Stimulated activated CD4-positive, alpha-beta T cell treated with anti-CD3 and anti-CD28 coated beads, Interleukin-12 subunit alpha, Interleukin-12 subunit beta, amount 100 ng/mL, for 24 hours (primary cell): ENCODE results near the gene TMPRSS15.
"Not testable (repeated sequence)": the region's sequence is repeated elsewhere in the genome, so short reads cannot be mapped to it uniquely, and the experiment has no call there.

Experiments
- DNase-seq, 2 experiments: peaks; one replicate each; pipeline ENCODE4 v3.0.0-alpha.2; 2020; ENCODE audit warnings: low read depth in 2 of 2

TMPRSS15 gene

DNA sequence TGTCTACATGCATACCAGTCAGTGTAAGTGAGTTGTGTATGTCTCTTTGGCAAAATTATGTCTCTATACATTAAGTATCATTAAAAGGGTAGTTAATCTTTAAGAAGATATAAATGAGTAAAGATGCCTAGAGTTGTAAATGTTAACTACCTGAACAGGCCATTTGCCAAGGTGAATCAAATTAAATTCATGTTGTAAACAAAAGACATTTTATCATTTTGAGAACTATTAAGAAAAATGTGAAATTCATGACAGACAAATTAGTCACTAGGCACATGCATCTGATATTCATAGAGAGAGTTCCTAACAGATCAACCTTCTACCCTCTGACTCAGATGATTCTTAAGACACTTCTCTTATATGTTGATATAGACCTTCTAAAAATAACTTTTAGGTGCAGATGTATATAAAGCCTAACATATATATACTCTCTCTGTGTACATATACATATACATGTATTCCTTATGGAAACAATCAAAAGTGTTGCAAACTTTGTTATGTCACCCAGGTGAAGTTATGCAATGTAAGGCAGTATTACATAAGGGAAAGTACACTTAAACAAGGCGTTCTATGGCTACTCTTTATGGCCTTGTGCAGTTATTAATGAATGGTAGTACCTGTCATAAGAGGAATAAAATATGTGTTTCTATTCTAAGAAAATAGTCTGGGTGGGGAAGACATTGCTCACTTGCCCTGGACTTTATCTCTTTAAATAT, at the start of gene TMPRSS15:
Gene TMPRSS15 (minus strand): TSS at position 51 of the 716 bp plus-strand sequence. CDS start 163 bp downstream, outside the sequence.
- DNase-seq: no peak

DNA sequence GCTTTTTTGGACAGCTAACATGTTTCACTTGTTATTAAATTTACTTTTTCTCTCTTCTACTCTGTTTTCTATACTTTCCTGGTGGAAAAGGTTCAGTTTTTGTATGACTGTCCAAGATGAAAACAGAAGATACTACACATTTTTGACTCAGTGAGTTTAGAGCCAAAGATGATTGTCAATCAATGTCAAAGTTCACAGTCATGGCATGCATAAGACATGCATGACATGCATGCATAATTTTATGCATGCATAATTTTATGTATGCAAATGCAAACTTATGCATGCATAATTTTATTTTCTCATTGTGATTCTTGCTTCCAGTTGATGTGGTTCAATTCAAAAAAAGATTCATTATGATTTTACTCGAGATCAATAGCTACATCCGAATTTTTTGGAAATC, 48.1 kb upstream of the TMPRSS15 start:
- DNase-seq: no peak

DNA sequence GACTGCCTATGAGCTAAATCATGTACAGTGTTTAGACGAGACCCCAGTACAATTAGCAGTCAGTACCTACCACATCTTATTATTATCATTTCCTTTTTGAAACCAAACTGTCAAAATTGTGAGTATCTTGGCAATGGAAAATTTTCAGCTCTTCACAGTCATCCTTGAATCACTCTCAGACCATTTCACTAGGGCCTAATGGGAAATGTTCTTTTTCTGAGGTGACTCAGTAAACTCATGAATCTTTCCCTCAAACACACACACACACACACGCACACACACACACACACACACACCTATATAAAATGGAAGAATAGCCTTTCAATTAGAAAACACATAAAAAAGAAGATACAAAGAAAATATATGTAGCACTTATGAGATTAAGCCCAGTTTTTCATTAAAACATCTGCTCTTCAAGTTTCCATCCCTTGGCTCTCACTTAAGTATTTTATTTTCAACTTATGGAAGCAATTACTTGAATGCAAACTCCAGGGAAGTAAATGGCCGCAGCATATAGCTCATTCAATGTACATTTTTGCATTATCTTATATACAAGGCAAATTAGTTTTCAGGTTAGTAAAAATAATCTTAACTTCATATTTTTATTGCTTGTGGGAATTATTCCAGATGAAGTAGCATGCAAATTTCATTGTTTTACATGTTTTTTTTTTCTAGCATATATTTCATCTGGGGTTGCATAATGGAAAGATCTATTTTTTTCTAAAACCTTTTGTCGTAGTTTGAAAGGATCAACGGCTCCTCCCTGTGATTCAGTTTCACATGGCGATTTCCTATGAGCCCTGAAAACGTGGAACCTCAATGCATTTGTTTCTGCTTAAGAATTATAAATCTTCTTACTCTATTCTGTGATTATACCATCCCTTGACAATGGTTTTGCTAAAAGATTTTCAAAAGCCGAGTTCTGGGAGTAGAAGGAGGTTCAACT, 46.3 kb upstream of the TMPRSS15 start:
- DNase-seq: no peak

- no peak for DNase-seq
Observed at GRCh38 chr21:18443701-18444100, 40.1 kb upstream of the TMPRSS15 start.

GRCh38 chr21:18443085-18443484, 39.5 kb upstream of the TMPRSS15 start:
- DNase-seq: no peak

- no peak for DNase-seq
Observed at GRCh38 chr21:18430341-18430740, 26.8 kb upstream of the TMPRSS15 start.

GRCh38 chr21:18424276-18424675, 20.7 kb upstream of the TMPRSS15 start:
- DNase-seq: no peak

DNA sequence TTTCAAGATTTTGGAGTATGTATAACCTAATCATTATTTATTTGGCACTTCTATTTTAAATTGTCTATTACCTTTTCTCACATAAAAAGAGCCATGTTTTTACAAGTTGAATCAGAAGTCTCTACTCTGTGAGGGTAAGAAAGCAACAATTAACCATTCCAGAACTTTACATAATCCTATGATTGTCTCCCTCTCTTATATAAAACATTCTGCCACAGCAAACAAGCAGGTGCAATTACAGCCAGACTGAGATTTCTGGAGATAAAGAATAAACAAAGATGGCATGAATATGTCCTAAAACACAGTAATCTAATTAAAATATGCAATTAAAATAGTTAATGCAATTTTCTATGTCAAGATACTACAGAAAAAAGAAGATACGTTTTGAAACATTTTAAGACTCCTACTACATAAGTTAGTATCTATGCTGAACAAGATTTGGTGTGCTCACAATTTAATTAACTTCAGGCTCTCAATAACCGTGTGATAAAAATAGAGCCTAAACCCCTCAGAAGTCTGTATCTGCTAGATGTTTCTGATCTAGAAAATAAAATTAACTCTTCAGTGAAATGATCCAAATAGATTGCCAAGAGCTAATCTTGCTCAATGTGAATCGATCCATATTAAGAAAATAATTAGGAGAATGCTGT, 13.7 kb upstream of the TMPRSS15 start:
- DNase-seq: no peak

DNA sequence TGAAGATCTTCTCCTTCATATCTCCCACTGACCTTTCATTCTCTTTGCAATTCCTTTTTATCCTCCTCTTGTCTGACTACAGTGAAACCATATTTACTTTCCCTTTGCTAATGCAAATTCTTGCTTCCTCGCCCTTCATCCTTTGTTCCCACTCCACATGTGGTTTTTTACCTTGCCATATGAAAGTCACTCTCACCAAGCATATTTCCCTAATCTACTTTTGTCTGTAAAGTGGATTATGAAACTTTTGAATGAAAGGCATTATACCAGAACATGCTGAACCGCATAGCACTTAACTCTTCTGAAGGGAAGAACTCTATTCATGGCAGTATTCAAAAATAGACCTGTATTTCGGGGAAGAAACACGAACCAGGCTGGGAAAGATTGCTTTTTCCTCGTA, 8.0 kb upstream of the TMPRSS15 start:
- DNase-seq: no peak

DNA sequence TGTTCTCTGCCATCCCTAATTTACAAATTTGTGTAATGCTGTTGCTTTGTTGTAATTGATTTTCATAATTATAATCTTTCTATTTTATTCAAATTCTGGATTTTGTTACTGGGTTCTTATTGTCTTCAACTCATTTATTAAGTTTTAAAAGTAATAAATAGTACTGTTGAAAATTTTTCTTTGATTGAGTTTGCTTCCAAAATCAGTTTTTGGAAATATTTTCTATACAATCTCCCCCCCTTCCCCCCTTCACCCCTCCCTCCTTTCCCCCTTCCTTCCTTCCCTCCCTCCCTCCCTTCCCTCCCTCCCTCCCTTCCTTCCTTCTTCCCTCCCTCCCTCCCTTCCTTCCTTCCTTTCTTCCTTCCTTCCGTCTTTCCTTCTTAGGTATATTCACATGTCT, 6.0 kb upstream of the TMPRSS15 start:
- no peak for DNase-seq

DNA sequence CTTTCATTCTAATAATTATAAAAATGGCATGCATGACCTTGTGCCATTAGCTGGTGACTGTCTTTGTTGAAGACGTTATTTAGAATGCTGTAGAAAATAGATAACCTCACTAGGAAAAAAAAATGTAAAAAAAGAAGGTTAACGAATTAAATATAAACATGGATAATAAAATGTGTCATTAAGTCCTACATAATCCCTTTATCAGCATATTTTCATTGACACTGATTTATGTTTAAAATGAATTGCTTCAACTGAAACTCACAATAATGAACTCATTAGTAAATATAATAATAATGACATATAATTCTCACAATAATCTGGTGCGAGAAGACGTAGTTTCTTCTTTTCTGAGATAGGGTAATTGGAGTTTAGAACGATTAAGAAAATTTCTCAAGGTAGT, 4.7 kb downstream of the TMPRSS15 start:
- no peak for DNase-seq

GRCh38 chr21:18387994-18388393, 15.6 kb downstream of the TMPRSS15 start:
- no peak for DNase-seq

GRCh38 chr21:18384771-18385170, 18.8 kb downstream of the TMPRSS15 start:
- no peak for DNase-seq

GRCh38 chr21:18382934-18383619, 20.5 kb downstream of the TMPRSS15 start:
- not testable (repeated sequence) for DNase-seq

GRCh38 chr21:18382141-18382540, 21.4 kb downstream of the TMPRSS15 start:
- no peak for DNase-seq

DNA sequence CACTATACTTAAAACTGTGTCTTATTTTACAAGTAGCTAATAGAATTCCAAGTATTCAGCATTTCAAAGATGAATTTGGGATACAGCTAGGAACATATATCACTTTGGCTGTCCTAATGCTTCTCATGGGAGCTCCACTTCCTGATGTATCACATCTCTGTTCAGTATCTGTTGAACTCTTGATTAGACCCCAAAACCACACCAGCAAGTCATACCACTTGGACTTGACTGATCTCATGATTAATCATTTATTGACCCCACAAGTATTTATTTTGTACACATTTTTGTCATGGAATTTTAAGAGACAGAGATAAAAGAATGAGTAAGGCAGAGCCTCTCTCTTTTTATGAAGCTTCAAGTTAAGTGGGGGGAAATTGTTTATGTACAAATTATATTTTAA, 30.0 kb downstream of the TMPRSS15 start:
- no peak for DNase-seq

- no peak for DNase-seq
Observed at GRCh38 chr21:18370301-18370700, 33.3 kb downstream of the TMPRSS15 start.

- DNase-seq: no peak
Observed at GRCh38 chr21:18369115-18369514, 34.5 kb downstream of the TMPRSS15 start.

- no peak for DNase-seq
Observed at GRCh38 chr21:18368205-18368604, 35.4 kb downstream of the TMPRSS15 start.

DNA sequence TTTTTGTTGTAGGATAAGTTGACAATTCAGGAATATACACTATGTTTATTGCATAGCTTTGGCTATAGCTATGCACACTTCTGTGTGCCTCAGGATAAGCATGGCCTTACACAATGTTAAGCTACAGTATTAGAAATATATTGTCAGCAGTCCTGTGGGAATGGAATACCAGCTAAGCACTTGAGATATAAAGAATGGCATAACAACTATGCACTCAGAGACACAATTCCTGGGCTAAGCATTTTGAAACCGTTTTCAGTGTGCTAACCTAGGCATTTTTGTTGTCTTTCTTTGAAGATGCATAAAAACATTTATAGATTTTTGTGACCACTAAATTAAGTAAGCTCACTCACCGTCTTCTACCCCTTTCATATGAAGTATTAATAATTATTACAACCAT, 46.8 kb downstream of the TMPRSS15 start:
- DNase-seq: no peak

DNA sequence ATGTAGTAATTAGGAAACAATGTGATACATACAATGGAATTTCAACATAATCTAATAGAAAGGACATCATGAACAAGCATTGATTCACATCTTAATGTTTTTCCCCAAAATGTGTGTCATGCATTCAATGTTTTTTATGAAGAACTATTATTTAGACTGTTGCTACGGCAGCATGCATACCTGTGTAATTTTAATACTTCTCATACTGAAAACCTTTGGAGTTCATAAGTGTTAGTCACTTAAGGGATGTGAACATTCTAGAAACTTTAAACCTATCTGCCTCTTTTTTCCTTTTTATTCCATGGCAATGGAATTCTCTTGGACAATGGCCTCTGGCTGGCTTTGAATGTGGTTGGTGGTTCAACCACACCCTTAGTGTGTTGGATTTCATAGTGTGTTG, 48.6 kb downstream of the TMPRSS15 start:
- DNase-seq: no peak

GRCh38 chr21:18350216-18350615, 53.4 kb downstream of the TMPRSS15 start:
- no peak for DNase-seq
